Sigmoid colon (tissue), 4 donors: ENCODE data around the gene LHPP.

Experiments
- POLR2A ChIP-seq, 2 donors: fragments of 450-650 bp; IDR thresholded peaks; one replicate each; pipeline ENCODE4 v1.6.1; 2016; ENCODE audit warnings: antibody characterized with exemption in 2 of 2, mild to moderate bottlenecking in 2 of 2, moderate library complexity in 2 of 2
- POLR2AphosphoS5 ChIP-seq, 4 donors: sonication (generic); formaldehyde crosslinking; IDR thresholded peaks; one replicate each; pipeline ENCODE4 v1.6.1; 2017; ENCODE audit warnings: antibody characterized with exemption in 4 of 4
- TF ChIP-seq, protein P1 (sequence below), 4 experiments: fragments of 450-650 bp in 3 of 4; fragments of 200-600 bp in 1 of 4; IDR thresholded peaks; one replicate each; pipeline ENCODE4 v1.5.1; 2016 to 2019; ENCODE audit warnings: antibody characterized with exemption in 4 of 4, mild to moderate bottlenecking in 3 of 4, moderate library complexity in 2 of 4

DNA sequence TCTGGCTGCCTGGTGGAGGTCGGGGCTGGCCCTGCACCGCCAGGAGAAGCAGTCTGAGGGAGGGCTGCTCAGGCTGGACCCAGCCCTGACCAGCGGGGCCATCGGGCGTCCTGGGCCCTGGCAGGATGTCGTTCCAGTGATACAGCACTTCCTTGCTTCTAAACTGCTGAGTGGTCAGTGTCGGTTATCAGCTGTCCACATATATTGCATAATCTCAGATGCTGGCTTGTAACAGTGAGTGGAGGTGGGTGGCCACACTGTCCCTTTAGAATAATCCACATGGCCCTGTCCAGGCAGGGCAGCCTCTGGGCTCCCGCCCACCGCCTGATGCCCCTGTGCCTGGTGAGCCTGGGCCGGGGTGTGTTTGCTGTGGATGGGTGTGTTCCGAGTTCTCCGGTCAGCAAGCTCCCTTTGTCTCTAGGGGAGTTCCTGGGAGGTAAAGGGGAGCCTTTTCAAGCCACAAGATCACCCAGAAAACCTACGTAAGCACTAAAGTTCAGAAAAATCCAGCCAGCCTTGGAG, 86.1 kb downstream of the LHPP start:
- TF ChIP-seq, protein P1, sequence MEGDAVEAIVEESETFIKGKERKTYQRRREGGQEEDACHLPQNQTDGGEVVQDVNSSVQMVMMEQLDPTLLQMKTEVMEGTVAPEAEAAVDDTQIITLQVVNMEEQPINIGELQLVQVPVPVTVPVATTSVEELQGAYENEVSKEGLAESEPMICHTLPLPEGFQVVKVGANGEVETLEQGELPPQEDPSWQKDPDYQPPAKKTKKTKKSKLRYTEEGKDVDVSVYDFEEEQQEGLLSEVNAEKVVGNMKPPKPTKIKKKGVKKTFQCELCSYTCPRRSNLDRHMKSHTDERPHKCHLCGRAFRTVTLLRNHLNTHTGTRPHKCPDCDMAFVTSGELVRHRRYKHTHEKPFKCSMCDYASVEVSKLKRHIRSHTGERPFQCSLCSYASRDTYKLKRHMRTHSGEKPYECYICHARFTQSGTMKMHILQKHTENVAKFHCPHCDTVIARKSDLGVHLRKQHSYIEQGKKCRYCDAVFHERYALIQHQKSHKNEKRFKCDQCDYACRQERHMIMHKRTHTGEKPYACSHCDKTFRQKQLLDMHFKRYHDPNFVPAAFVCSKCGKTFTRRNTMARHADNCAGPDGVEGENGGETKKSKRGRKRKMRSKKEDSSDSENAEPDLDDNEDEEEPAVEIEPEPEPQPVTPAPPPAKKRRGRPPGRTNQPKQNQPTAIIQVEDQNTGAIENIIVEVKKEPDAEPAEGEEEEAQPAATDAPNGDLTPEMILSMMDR (IDR thresholded peaks at IDR 0.05): no peak
- TF ChIP-seq POLR2AphosphoS5 (IDR thresholded peaks at IDR 0.05) (no peak), POLR2A (IDR thresholded peaks at IDR 0.05) (no peak)
